ENCODE results near the gene SLC23A2.

The SLC23A2 gene

DNA sequence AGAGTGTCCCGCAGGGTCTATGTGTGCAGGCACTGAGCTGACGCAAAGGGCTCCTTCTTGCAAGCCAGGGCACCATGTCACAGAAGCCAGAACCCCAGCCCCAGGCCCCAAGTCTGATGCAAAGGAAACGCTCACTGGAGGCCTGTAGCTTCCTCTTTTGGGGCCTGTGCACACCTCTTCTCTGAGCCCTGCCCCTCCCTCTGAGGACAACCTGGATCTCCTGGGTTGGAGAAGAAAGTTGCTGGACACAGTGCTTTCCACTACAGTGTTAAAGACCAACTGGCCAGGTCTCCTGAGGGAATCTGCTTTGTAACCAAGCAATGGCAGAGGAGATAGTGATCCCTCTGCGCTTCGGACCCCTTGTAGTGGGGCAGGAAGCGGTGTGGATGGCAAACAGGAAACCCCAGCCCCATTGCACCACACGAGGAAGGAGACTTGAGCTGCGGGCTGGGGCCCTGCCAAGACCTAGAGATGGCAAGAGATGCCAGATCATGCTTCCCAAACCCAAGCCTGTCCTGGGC is 189.6 kb downstream of the SLC23A2 start:
- DNase-seq = no peak

- DNase-seq = no peak
Observed at GRCh38 chr20:4811257-4811656, 190.1 kb downstream of the SLC23A2 start.

DNA sequence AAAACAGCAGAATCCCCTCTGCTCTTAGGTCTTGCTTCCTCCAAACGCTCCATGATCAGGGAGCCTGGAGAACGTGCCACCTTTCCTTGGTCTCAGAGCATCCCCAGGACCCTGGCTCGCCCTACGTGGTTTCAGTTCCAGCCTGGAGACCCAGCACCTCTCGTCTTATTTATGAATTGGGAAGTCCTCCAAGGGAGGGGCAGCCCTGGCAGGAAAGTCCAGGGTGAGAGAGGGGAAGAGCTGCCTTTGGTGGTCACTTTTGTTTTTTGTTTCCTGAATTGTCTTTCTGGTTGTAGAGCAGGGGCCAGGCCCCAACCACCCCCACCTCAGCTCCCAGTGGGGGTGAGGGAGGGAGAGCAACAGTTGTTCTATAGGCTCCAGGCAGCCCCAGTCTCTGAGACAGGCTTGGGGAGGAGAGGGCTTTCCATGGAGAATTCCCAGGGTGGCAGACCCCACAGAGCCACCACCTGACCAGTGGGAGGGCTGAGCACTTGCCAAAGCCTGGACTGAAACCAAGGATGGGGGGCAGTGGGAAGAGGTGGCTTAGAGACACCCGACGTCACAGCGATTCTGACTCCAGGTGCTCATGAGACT is 190.8 kb downstream of the SLC23A2 start:
- no peak for DNase-seq

- DNase-seq = no peak
Observed at GRCh38 chr20:4809707-4810106, 191.6 kb downstream of the SLC23A2 start.

GRCh38 chr20:4808872-4809271 is 192.4 kb downstream of the SLC23A2 start:
- DNase-seq = no peak

- DNase-seq = no peak
Observed at GRCh38 chr20:4805663-4806449, 195.5 kb downstream of the SLC23A2 start.

- no peak for DNase-seq
Observed at GRCh38 chr20:4802527-4802926, 198.8 kb downstream of the SLC23A2 start.
